ENCODE data around the gene WWC1.
"Not testable (repeated sequence)": the region's sequence is repeated elsewhere in the genome, so short reads cannot be mapped to it uniquely, and the experiment has no call there.

WWC1 gene

DNA sequence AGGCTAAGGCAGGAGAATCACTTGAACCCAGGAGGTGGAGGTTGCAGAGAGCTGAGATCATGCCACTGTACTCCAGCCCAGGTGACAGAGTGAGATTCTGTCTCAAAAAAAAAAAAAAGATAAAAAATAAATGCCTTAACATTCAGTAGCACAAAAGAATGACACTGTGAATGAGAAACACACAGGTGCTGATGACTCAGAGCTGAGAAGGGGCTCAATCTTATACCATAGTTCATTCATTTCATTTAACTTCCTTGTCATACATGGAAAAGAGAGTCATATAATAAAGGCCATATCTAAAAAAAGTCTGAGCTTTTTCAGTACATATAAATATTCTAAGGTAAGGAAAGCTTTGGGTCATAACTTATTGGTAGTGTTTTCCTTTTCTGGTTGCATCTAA lies 40.6 kb downstream of the WWC1 start:
- no peak for DNase-seq (ENCODE audit: low read depth, low spot score)

DNA sequence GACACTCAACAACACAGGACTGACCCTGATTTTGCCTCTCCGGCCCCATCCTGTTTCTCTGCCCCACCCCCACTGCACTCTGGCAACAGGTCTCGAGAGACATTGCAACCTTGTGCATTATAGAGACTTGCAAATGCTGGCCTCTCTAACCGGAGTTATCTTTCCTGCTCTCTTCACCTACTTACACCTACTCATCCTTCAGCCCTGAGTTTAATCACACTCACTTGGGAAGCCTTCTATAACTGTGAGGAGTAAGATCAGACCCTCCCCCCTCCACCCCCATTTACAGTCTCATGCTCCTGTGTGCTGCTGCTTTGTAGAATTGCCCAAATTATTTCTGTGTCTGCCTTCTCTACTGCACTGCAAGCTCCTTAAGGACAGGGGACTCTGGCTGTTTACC lies 42.8 kb downstream of the WWC1 start:
- no peak for DNase-seq (ENCODE audit: low read depth, low spot score)

GRCh38 chr5:168334695-168335094 lies 43.2 kb downstream of the WWC1 start:
- DNase-seq (ENCODE audit: low read depth, low spot score): no peak

- DNase-seq (ENCODE audit: low read depth, low spot score): no peak
These were observed 45.9 kb downstream of the WWC1 start for GRCh38 chr5:168337361-168337760.

DNA sequence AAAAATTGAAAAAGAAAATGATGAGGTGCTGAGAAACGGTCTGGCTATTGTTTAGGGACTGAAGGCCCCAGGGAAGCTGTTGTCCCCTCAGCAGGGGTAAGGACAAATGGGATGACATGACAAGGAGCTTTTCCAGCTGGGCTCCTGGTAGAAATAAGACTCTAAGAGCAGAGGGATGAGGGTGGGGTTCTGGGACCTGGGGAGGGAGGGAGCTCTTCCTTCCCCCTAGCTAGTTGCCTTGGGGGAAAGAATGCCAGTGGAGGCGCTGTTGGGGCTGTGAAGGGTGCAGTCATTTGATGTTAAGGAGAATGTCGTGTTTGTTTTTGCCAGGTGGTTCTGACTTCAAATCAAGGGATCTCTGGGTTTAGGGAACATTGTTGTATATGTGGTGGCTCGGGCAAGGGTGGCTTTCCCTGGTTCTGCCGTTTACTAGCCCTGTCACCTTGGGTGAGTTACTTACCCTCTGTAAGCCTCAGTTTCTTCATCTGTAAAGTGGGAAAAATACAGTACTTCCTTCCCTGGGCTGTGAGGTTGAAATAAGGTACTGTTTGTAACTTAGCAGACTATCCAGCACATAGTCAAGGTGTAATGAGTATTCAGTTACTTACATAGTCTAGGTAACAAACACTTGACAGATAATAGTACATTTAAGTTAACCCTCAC lies 47.8 kb downstream of the WWC1 start:
- DNase-seq (ENCODE audit: low read depth, low spot score): no peak

DNA sequence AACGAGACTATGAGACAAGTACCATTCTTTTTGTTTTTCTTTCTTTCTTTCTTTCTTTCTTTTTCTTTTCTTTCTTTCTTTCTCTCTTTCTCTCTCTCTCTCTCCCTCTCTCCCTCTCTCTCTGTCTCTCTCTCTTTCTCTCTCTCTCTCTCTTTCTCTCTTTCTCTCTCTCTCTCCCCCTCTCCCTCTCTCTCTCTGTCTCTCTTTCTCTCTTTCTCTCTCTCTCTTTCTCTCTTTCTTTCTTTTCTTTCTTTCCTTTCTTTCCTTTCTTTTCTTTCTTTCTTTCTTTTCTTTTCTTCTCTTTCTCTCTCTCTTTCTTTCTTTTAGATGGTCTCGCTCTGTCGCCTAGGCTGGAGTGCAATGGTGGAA lies 48.3 kb downstream of the WWC1 start:
- DNase-seq (ENCODE audit: low read depth, low spot score): not testable (repeated sequence)

GRCh38 chr5:168340487-168340886 lies 49.0 kb downstream of the WWC1 start:
- no peak for DNase-seq (ENCODE audit: low read depth, low spot score)

DNA sequence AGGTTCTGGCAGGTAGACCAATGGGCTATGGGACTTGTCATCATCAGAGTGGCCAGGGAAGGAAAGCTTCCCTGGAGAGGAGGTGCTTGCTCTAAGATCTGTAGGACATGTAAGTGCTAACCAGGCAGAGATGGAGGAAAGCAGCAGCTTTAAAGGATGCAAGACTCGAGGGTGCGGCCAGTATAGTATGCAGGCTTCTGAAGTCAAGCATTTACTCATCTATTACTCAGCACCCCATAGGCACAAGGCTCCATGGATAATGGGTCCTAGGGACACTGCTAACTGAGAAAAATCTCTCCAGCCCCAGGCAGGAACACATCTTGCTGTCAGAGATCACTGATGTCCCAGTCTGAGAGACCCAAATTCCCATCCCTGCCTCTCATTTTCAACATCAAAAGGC lies 49.7 kb downstream of the WWC1 start:
- no peak for DNase-seq (ENCODE audit: low read depth, low spot score)

- DNase-seq (ENCODE audit: low read depth, low spot score): no peak
These were observed 50.8 kb downstream of the WWC1 start for GRCh38 chr5:168342151-168342825.

- no peak for DNase-seq (ENCODE audit: low read depth, low spot score)
These were observed 51.5 kb downstream of the WWC1 start for GRCh38 chr5:168342985-168343384.

DNA sequence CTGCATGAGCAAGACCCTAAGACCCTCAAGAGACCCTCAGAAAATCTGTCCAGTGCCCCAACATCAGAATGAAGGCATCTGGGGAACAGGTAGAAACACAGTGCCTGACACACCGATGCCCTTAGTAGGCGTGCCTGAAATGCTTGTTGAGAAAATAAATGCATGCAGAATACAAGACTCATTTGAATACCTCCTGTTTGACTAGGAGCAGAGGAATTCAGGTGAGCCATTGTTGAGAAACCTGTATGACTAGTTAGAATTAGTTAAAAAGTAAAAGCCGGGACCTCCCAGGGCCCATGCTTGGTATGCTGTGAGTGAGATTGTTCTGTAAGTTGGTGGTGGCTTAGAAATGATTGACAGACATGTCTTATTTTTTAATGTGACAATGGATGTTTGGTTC lies 55.0 kb downstream of the WWC1 start:
- no peak for DNase-seq (ENCODE audit: low read depth, low spot score)

- no peak for DNase-seq (ENCODE audit: low read depth, low spot score)
These were observed 56.1 kb downstream of the WWC1 start for GRCh38 chr5:168347368-168348083.

DNA sequence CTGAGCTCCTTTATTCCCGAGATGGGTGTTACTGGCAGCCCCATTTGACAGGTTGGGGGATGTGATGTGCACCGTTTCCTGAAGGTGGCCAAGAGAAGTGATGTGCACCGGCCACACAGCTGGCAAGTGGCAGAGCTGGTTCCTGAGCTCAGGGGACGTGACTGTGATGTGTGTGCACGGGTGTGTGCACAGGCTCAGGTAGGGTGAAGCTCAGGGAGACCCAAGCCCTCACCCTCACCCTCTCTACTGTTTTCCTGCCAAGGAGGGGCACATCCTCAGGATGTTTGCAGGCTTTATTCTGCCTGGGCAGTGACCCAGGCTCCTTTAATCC lies 56.6 kb downstream of the WWC1 start:
- no peak for DNase-seq (ENCODE audit: low read depth, low spot score)

GRCh38 chr5:168350315-168350714 lies 58.9 kb downstream of the WWC1 start:
- DNase-seq (ENCODE audit: low read depth, low spot score): no peak

- DNase-seq (ENCODE audit: low read depth, low spot score): no peak
These were observed 61.9 kb downstream of the WWC1 start for GRCh38 chr5:168353216-168353957.

- DNase-seq (ENCODE audit: low read depth, low spot score): no peak
These were observed 63.0 kb downstream of the WWC1 start for GRCh38 chr5:168354397-168354796.

DNA sequence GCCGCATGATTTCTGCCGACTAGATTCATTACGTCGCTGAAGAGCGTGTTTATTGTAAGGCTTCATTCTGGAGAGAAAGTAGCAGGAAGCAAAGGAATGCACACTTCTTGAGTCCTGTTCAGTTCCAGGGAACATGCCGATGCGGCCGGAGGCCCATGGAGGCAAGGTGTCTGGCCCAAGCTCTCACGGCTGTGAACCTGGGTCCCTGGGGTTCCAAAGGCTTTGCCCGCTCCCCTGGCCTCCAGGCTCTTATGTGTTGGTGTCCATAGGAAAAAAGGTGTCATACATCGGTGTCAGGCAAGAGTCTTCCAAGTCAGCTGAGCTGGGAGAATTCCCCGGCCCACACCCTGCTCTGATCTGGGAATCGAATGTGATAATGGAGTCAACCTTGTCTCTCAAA lies 64.7 kb downstream of the WWC1 start:
- no peak for DNase-seq (ENCODE audit: low read depth, low spot score)

DNA sequence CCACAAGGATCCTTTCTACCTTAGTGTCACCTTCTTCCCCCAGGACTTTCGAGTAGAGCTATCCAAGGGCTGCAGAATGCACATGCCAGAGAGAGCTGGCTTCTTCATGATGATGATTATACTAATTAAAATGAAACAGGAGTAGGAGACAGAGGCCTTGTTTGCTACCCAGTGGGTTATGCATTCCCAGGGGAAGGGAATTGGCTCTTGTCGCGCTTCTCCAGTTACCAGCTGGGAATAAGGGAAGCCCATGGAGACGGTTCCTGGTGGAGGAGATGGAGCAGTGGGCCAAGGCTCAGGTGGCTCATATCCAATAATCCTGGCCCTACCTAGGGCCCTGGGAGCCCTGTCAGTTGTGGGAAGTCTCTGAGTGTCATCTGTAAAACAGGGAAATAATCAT lies 65.1 kb downstream of the WWC1 start:
- no peak for DNase-seq (ENCODE audit: low read depth, low spot score)

GRCh38 chr5:168357876-168358275 lies 66.4 kb downstream of the WWC1 start:
- DNase-seq (ENCODE audit: low read depth, low spot score): no peak

DNA sequence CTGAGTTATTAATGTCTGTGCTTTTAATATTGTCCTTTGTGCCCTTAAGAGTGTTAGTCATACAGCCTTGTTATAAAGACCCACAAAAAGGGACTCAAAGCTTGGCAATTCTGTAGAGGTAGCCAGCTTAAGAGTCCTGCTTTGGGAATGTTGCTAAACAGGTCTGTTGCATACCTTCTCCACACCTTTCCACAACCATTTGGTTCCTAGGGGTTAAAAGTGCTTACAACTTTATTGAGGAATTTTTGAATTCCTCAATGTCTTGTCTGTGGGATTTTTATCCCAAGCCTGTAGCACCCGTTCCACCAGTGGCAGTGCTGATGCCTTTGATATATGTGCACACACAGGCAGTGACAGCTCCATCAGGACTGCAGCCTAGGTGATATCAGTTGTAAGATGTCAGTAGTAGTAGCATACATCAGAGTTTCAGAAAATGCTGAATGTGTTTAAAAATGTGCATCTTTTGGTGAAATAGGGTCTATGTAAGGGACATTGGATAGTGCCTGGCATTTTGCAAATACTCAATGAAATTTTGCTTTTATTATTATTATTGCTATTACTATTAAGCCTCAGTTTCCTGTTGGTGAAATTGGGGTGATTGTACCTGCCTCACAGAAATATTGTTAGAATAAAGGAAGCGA lies 68.5 kb downstream of the WWC1 start:
- DNase-seq (ENCODE audit: low read depth, low spot score): no peak

DNA sequence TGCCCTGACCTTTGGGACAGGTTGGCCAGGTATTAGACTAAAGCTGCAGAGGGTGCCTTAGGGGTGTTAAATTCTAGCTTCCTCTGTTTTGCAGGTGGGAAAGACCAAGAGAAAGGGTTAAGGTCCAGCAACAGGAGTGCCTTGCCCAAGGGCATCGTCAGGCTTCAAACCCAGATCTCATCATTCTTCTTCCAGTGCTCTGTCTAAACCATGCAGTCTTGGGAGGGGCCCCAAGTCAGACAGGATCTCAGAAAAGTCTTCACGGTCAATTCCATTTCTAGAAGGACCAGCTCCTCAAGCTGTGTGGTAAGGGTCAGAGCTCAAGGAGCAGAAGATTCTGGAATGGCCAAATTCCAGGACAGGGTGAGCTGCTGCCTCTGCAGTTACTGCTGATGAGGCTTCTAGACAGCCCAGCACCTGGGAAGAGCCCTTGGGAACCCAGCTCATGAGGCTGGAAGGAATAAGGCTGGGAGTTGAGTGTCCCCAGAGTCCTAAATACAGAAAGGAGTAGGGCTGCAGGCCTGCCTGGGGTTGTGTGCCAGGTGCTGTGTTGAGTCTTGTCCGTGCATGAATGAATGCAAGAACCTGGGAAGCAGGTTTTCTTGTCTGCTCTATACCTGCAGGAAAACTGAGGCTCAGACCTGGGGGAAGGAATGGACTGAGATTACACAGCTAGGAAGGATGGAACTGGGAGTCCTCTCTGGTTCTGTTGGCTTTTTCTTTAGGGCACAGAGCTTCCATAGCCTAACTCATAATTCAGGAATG lies 69.3 kb downstream of the WWC1 start:
- DNase-seq (ENCODE audit: low read depth, low spot score): no peak
